GM19468 (cell line): ENCODE measurements around the gene ARIH1.

Experiments used
- ATAC-seq: cut with Tn5 transposase; IDR thresholded peaks from one replicate; pipeline ENCODE4 v1.9.1; 2021; ENCODE audit warnings: mild to moderate bottlenecking, moderate library complexity, moderate number of reproducible peaks; ENCODE audit not compliant: unreplicated experiment; ENCODE audit errors: extremely low read depth

The ARIH1 gene

DNA sequence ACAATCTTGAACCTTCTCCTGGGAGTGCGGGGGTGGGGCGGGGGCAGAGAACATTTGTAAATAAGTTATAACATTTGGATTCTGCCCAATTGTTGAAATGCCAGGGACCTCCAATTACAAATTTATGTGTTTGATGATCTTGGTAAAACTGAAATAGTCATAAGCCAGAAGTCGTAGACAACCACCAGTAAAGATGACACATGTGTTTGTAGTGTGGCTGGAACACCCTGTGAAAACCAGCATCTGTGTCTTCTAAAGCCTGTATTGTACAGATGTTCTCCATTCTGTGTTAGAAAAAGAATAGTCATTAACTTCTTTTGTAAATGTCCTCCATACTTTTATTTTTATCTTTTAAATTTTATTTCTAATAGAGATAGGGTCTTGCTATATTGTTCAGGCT lies 61.8 kb downstream of the ARIH1 start:
- ATAC-seq: no peak

- no peak for ATAC-seq
Observed at GRCh38 chr15:72536506-72536905, 62.4 kb downstream of the ARIH1 start.

- no peak for ATAC-seq
Observed at GRCh38 chr15:72538931-72539330, 64.8 kb downstream of the ARIH1 start.

DNA sequence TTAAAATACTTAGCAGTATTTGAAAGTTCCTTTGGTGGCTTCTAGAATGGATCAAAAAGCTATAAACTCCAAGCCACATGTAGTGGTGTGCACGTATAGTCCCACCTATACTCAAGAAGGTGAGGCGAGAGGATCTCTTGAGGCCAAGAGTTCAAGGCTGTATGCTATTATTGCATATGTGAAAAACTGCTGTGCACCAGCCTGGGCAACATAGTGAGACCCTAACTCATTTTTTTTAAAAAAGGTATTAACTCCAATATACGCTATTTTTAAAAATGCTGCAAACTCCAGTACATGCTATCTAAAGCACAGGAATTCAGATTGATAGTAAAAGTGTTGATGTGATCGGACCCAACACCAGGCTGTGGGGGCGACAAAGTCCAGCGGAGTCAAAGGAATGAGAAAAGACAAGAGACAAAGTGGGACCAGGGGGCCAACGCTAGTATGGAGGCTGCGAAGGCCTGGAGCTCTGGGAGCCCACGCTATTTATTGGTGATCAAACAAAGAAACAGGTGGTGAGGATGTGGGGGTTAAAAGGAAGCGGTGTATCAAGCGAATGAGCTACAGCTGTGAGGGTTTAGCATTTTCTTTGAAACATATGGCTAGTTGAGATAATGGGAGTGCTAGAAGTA lies 66.6 kb downstream of the ARIH1 start:
- no peak for ATAC-seq

DNA sequence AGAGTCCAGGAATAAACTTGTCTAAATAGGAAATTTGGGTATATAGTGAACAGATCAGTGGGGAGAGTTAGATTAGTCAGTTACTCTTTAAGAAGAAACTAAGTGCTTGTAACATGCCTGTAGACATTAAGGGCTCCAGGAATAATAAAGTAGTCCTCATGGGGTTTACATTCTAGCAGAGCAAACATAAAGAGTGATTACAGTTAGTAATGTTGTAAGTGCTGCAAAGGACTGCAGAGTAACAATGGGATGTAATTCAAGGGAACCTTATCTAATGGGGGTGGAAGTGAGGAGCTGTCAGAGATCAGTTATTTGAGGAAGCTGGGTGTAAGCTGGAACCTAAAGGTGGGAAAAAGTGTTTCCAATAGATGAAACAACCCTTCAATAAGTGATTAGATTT lies 67.5 kb downstream of the ARIH1 start:
- ATAC-seq: no peak

DNA sequence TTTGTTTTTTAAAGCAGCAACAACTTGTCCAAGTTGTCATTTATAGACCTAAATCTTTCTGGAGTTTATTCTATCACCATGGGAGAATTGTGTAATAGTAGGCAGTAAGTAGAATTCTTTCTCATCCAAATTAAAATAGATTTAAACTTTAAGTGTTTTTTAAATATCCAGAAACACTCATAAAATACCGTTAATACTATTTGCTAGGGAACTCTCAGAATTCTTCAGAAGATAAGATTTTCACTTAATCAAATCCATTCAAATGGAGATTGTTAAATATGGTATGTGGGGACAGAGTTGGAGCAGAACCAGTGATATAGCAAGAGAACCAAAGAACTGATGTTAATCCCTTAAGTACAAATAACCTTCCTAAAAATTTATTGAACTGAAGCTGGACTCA lies 71.0 kb downstream of the ARIH1 start:
- ATAC-seq: no peak

- no peak for ATAC-seq
Observed at GRCh38 chr15:72554471-72555425, 80.6 kb downstream of the ARIH1 start.

- no peak for ATAC-seq
Observed at GRCh38 chr15:72559781-72560180, 85.7 kb downstream of the ARIH1 start.

DNA sequence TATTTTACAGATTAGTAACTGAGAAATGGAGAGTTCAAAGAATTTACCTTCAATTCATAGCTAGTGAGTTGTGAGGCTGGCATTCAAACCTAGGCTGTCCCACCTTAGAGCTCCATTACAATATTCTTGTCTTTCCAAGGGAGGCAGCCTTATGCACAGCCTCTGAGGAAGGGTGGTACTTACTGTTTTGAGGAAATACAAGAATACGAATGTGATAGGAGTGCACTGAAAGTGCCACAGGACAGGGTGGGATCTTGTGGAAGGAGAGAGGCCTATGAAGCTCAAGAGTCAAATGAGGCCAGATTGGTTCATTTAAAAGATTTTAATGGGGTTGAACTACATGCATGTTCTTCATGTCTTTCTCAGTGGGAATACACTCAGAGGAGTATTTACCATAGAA lies 86.3 kb downstream of the ARIH1 start:
- no peak for ATAC-seq

- no peak for ATAC-seq
Observed at GRCh38 chr15:72562386-72562785, 88.3 kb downstream of the ARIH1 start.

GRCh38 chr15:72562878-72563277 lies 88.7 kb downstream of the ARIH1 start:
- ATAC-seq: no peak

GRCh38 chr15:72564091-72564490 lies 90.0 kb downstream of the ARIH1 start:
- no peak for ATAC-seq

GRCh38 chr15:72566973-72567372 lies 92.8 kb downstream of the ARIH1 start:
- no peak for ATAC-seq

DNA sequence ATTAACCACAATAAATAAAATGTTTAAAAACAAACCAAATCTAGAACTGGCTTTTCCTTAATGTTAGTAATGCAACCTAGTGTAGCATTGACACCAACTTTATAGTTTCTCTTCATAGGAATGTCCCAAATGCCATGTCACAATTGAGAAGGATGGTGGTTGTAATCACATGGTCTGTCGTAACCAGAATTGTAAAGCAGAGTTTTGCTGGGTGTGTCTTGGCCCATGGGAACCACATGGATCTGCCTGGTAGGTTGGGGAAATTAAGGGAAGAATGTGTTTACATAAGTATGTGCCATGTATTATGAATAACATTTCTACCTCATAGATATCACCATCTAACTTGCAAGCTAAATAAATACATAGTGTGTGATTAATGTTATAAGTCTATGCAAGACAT lies 95.9 kb downstream of the ARIH1 start:
- no peak for ATAC-seq

DNA sequence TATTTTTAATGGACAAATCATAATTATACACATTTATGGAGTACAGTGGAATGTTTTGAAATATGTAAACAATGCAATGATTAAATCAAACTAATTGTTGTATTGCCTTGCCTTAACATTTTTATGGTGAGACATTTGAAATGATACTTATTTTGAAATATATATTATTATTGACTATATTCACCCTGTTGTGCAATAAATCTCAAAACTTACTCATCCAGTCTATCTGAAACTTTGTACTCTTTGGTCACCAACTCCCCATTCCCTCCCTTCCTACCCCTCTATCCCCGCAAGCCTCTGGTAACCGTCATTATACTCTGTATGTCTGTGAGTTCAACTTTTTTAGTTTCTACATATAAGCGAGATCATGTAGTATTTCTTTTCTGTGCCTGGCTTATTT lies 105.7 kb downstream of the ARIH1 start:
- ATAC-seq: no peak

GRCh38 chr15:72584006-72584405 lies 109.9 kb downstream of the ARIH1 start:
- ATAC-seq: no peak

GRCh38 chr15:72585025-72585424 lies 110.9 kb downstream of the ARIH1 start:
- no peak for ATAC-seq

- no peak for ATAC-seq
Observed at GRCh38 chr15:72585476-72586058, 111.4 kb downstream of the ARIH1 start.

GRCh38 chr15:72588096-72588495 lies 114.0 kb downstream of the ARIH1 start:
- ATAC-seq: no peak

- ATAC-seq: no peak
Observed at GRCh38 chr15:72590427-72590826, 116.3 kb downstream of the ARIH1 start.

- no peak for ATAC-seq
Observed at GRCh38 chr15:72591361-72591760, 117.2 kb downstream of the ARIH1 start.
